HG03103 (cell line): ENCODE data around the gene CST9.
"Not testable (repeated sequence)": the region's sequence is repeated elsewhere in the genome, so short reads cannot be mapped to it uniquely, and the experiment has no call there.

Experiments used
- ATAC-seq: cut with Tn5 transposase; IDR thresholded peaks from one replicate; pipeline ENCODE4 v1.9.1; 2021; ENCODE audit warnings: low read depth; ENCODE audit not compliant: unreplicated experiment

The CST9 gene

DNA sequence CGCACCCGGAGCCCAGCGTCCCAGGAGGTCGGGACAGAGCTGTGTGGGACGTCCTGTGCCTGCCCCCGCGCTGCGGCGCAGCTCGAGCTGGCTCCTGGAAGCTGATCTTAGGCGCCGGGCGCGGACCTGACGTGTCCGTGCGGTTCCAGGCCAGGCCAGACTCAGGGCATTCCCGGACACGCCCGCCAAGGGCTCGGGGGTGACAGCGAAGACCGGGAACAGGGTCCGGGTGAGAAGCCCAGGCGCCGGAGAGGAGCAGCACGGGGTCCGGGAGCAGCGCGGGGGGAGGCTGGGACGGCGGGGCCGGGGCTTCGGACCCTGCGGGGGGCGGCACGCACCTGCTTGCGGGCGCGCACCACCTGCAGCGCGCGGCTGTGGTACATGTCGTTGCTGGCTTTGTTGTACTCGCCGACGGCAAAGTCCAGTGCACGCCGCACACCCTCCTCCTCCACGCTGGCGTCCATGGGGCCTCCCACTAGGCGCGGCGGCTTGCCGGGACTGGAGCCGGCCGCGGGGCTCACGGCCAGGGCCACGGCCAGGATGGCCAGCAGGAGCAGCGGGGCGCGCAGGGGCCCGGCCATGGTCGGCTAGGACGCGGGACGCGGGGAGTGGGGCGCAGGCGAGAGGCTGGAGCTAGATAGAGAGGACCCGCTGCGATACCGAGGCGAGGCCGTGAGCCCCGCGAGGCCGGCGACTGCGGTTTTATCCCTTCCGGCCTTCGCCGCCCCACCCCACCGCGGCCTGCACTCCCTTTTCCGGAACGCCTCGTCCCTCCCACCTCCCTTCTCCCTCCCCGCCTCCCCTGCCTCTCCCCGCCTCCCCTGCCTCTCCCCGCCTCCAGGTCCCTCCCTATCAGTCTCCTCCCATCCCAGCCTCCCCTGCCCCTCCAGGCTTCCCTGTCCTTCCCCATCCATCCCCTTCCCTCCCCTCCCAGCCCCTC, 31.8 kb upstream of the CST9 start, which contains the start of gene CST3:
Gene CST3 (minus strand): TSS at position 674 of the 940 bp plus-strand sequence. CDS start 93 bp downstream, at position 581.
- ATAC-seq: peak; percentile 45

DNA sequence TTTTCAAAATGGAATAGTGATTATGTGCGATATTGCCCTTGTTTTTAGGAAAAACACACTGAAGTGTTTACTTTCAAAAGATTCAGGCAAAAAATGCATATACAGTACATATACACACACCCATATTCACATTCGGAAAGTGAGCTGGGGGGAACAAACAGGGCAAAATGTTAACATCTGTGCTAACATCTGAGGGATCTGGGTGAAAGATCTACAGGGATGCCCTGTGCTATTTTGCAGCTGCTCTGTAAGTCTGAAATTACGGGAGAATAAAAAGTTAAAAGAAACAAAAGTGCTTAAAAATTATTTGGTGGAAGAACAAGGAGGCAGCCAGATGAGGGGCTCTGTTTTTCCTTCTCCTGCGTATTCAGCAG, 31.2 kb upstream of the CST9 start:
- no peak for ATAC-seq

DNA sequence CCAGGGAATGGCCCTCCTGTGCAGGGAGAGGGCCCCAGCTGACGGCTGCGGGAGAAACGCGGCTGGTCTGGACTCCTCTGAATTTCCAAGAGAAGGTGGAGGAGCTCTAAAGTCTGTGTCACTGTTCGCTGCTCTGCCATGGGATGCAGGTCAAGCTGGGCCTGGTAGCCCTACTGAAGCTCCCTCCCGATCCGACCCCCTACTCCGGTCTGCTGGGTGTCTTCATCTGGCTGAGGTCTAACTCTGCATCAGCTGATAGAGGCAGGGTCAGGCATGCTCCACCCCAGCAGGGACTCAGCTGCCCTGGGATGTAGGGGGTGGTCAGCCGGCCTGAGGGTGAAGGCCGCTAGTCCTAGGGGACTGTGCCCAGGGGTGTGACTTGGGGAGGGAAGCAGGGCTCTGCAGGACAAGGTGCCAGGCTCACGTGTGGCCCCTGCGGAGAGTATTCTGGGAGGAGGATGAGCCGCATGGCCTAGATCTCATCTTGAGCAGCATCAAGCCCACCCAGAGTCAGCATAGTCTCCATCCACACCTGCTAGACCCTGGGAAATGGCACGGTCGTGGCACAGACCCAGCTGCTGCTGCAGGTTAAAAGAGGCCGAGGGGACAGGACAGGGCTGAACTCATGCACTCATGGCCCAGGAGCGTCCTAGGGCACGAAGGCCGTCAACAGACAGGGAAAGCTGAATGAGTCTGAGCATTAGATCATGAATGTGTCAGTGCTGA, 30.6 kb upstream of the CST9 start:
- ATAC-seq: no peak

GRCh38 chr20:23635768-23636090, 30.0 kb upstream of the CST9 start:
- not testable (repeated sequence) for ATAC-seq

GRCh38 chr20:23634985-23635767, 29.5 kb upstream of the CST9 start:
- ATAC-seq: no peak

GRCh38 chr20:23634044-23634801, 28.5 kb upstream of the CST9 start:
- no peak for ATAC-seq

GRCh38 chr20:23632711-23633573, 27.2 kb upstream of the CST9 start:
- no peak for ATAC-seq

DNA sequence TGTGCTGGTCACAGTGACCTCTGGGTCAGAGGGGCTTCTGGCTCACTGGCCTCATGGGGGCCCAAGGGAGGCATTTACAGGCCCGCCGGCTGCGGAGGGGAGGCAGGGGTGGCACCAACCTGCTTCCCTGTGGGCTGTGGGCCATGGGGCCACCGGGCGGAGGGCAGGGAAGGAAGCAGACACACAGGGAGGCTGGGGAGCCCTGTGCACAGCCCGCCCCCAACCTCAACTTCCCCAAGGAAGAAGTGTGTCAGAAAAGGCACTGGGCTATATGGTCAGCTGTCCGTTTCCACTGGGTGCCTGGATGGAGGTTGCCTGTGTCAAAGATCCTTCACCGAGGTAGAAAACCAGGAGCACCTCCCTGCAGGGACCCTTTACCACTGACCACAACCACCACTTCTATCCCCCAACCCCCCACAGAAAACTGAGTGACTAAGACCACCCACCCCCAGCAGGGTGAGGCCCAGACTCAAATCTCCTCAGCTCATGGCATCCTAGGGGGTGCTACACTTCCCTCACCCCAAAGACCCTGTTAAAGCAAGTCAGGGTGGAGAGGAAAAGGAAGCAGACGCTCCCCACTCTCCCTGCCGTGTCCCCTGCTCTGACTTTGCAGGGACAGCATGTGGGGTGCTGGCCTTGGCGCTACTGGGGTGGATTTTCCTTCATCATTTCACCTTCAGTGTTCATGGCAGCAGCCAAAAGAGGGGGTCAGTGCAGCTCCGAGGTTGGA, 26.4 kb upstream of the CST9 start:
- ATAC-seq: no peak

DNA sequence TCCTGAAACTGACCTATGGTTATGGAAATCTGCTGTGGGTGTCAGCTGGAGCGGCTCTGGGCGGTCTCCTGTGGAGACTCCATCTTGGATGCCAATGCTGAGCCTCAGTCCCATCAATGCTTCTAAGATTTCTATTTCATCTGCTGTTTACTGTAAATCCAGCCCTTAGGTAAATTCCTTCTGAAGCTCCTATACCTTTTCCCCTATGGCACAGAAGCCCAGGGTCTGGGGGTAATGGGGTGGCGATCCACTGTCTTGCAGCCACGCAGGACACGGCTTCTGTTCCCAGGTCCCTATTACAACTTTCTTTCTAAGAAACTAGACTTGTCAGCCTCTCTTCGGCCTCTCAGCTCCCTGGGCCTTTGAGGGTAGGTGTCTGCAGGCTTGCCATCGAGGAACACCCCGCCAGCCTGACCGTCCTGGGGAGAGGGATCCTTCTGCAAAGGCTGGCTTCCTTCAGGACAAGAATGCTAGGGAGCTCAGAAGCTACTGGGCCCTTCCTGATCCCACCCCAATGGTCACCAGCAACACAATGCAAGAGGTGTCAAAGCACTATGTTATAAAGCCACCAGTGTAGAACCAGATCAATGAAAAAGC, 25.6 kb upstream of the CST9 start:
- ATAC-seq: no peak

DNA sequence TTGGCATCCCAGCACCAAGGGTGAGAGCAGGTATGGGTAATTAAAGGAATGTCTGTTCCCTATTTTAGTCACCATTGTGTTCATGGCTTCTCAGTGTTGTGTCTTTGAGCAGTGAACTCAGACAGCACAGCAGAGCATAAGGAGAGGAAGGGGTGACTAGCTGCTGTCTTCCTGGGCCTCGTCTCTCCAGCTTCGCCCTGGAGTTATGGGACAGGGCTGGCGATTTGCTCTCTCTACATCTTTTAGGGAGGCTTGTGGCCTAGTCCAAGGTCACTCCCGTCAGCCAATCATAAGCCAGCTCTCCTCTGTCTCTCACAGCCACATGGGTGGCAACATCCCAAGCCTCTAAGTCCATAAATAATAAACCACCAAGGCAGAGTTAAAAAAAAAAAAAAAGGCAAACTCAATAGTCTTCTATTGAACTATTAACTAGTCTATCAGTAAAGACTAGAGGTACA, 24.7 kb upstream of the CST9 start:
- ATAC-seq: no peak

GRCh38 chr20:23629542-23630391, 24.1 kb upstream of the CST9 start:
- ATAC-seq: no peak

DNA sequence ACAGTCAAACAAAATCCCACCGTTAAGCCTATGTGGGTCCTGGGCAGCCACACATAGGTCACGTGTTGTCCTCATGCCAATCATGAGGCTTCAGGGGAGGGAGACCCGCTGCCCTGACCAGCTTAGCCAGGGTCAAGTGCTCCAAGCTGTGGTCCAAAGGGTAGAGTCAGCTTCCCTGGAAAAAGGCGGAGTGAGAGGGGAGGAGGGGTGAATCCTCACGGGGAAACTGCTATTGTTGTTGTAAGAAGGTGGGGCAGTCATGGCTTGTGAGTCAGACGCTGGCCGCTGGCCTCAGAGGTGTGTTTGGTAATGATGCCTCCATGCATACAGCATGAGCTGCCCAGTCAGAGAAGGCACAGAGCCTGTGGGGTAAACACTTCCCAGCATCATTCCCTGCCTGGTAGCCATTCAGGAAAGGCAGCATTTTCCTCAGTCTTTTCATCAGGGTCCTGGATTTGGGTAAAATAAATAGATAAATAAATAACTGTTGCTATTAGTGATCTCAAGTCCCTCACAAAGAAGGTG, 23.4 kb upstream of the CST9 start:
- no peak for ATAC-seq

DNA sequence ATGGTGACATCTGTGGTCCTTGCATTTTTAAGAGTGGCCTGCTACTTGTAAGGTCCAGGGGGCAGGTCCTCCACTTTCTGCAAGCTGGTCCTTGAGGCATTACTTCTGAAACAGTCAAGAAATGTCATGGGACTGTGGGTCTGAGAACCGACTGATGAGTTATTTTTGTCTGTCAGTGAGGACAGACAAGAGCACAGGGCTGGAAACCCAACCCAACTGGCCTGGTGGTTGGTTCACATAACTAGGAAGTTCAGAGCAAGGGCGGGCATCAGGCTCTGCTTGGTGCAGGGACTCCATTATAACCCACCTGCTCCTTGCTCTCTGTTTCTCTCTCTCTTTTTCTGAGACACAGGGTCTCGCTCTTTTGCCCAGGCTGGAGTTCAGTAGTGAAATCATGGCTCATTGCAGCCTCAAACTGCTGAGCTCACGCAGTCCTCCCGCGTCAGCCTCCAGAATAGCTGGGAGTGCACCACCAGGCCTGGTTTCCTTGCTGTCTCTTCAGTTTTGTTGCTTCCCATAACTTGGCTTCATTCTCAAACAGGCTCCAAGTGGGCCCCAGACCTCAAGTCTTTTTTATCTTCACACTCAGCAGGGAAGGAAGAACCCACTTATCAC, 22.8 kb upstream of the CST9 start:
- ATAC-seq: no peak

DNA sequence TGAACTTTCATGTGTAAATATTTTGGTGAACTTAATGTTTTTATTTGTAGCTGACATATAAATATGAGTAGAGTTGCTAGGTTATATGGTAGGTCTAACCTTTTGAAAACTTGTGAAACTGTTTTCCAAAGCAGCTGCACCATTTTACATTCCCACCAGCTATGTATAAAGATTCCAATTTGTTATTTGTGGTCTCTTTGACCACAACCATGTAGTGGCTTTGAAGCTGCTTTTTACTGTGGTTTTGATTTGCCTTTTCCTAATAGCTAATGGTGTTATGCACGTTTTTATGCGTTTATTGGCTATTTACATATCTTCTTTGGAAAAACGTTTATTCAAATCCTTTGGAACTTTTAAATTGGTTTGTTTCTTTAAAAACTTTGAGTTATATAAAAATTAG, 21.8 kb upstream of the CST9 start:
- no peak for ATAC-seq

GRCh38 chr20:23626040-23626620, 20.4 kb upstream of the CST9 start:
- ATAC-seq: no peak

DNA sequence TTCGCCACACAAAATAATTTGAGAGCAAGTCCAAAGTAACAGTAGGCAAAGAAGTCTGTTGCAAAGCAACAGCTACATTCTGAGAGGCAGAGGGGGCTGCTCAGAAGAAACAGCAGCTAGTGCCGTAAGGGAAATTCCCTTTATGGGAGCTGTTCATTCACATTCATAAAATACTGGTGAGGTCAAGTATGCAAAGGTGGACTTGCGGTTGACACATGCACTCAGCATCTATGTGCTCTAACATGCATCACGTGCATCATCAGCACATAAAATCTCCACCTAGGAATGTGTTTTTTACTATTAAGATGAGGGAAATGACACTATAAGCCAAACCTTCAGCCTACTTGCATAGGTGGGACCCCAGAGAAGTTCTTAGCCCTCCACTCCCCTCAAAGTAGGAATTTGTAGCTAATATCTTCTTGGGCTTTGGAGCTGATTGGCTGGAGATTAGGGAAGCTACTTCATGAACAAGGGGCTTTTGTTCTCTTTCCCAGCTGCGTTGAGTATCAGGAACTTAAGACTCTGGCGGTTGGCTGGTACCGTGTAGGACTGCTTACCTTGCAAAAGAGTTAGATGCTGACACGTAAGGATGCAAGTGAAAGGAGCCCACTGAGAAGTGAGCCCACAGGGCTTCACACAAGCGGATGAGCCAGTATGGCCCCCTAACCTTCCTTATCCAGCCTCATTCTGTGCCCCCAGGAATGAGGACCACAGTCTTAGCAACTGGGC, 19.7 kb upstream of the CST9 start:
- ATAC-seq: no peak
